Cardiac septum (tissue), 1 donor: Measurements from ENCODE around the gene PTH2. TPM values are rescaled to one million over a fixed set of nuclear protein-coding genes. Genes with fewer than 3 reads are reported as not detected.

Experiments used
- DNase-seq: peaks from one replicate; pipeline ENCODE4 v3.0.0-alpha.2; 2020; ENCODE audit warnings: low spot score
- intact Hi-C: fragments of 100-400 bp; cut with DNase I; formaldehyde crosslinking; loops from one replicate; pipeline ENCODE4 v1.14.0; 2022
- total RNA-seq: library from RNA; stranded (reverse); fragmentation: NEBNext Ultra II Directional; extraction: Animal tissue kit (Norgen Biotek cat#: 25700); gene quantifications from one replicate; pipeline ENCODE4 v1.2.1, GENCODE V29; 2021
- donor health status: DM: no; HTN: no; CAD: no.

The PTH2 gene
- total RNA-seq, 1 donor from 2014 or later: not detected

- intact Hi-C loops: no loop called here
- no peak for DNase-seq
These were observed 4.1 kb downstream of the PTH2 start for GRCh38 chr19:49419173-49419572.

- no peak for DNase-seq
- intact Hi-C loops: no loop called here
These were observed 4.7 kb downstream of the PTH2 start for GRCh38 chr19:49418511-49418910.

GRCh38 chr19:49417088-49417487 lies 6.2 kb downstream of the PTH2 start:
- intact Hi-C loops: no loop called here
- no peak for DNase-seq

- no peak for DNase-seq
- intact Hi-C loops: no loop called here
These were observed 7.4 kb downstream of the PTH2 start for GRCh38 chr19:49415810-49416200.

- intact Hi-C loops: no loop called here
These were observed 8.0 kb downstream of the PTH2 start for GRCh38 chr19:49415102-49415809.

GRCh38 chr19:49414256-49414655 lies 9.0 kb downstream of the PTH2 start:
- intact Hi-C loops: no loop called here
- no peak for DNase-seq

More at GRCh38 chr19:49415102-49415809, 8.0 kb downstream of the PTH2 start:
- no peak for DNase-seq

- no peak for DNase-seq
- intact Hi-C loops: no loop called here
These were observed 9.9 kb downstream of the PTH2 start for GRCh38 chr19:49413348-49413747.

- intact Hi-C loops: no loop called here
These were observed 11.4 kb downstream of the PTH2 start for GRCh38 chr19:49411681-49412326.

GRCh38 chr19:49409441-49410029 lies 13.7 kb downstream of the PTH2 start:
- intact Hi-C loops: no loop called here
- DNase-seq: no peak

More at GRCh38 chr19:49411681-49412326, 11.4 kb downstream of the PTH2 start:
- DNase-seq: no peak

- no peak for DNase-seq
- intact Hi-C loops: no loop called here
These were observed 14.3 kb downstream of the PTH2 start for GRCh38 chr19:49408816-49409440.

- intact Hi-C loops: no loop called here
- no peak for DNase-seq
These were observed 15.7 kb downstream of the PTH2 start for GRCh38 chr19:49407482-49408015.

GRCh38 chr19:49407079-49407478 lies 16.2 kb downstream of the PTH2 start:
- intact Hi-C loops: no loop called here
- DNase-seq: no peak

GRCh38 chr19:49403404-49404187 lies 19.6 kb downstream of the PTH2 start:
- no peak for DNase-seq
- intact Hi-C loops: no loop called here

GRCh38 chr19:49400029-49400428 lies 23.2 kb downstream of the PTH2 start:
- intact Hi-C loops: no loop called here
- no peak for DNase-seq

- intact Hi-C loops: no loop called here
- no peak for DNase-seq
These were observed 24.3 kb downstream of the PTH2 start for GRCh38 chr19:49398931-49399330.

GRCh38 chr19:49398001-49398615 lies 25.1 kb downstream of the PTH2 start:
- DNase-seq: no peak
- intact Hi-C loops: no loop called here

- DNase-seq: no peak
- intact Hi-C loops: no loop called here
These were observed 26.3 kb downstream of the PTH2 start for GRCh38 chr19:49396738-49397505.
